ENCODE measurements around the gene SLC11A2. TPM values are rescaled to one million over a fixed set of nuclear protein-coding genes. Genes with fewer than 3 reads are reported as not detected.

Gene SLC11A2
- total and polyA plus RNA-seq, 2 of the 4 experiments (the other 2 are of a cell fraction), result 28.0 to 45.3 TPM

DNA sequence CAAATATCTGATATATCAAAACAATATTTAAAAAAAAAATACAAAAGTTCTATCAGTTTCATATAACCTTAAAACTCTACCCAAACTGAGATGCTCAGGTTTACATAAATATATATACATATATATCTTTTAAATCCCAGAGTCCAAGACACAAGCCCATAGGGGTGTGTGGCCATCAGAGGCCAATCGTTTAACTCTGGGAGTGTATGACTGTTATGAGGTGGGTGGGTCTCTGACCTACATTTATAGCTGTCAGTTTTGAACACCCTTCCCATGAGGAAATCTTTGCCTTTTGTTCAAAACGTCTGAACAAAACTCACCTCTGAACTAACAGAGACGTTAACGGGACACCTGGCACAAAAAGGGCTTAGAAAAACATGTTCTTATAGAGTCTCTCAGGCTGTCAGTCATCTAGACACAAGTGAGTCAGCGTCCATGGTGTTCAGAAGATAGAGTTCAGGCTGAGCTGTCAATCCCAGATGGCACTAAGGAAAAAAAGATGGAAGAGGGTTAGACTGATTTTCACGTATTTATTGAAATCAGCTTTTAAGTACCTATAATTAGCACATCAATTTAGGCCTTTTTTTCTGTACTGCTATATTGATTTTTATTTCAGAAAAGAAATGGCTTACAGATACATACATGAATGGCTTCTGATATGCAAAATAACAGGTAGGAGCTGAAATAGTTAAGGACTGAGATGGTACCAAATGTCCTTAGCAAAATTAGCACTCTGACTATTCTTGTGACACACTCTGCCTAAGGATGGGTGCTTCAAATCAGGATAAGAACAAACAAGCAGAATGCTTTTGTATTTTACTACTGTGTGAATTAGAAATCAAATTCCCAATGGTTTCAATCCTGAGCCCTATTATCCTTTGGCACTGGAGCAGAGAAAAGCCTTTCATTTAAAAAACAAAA lies 44.6 kb downstream of the SLC11A2 start:
- dilution Hi-C loops (cut with HindIII; ENCODE audit: low sequenced_read_pairs, unreplicated experiment) (no loop called here), intact Hi-C loops (cut with micrococcal nuclease) (no loop called here), in situ Hi-C loops (cut with MboI; ENCODE audit: low sequenced_read_pairs) (loop anchor here (10.0 to 25.0 kb wide), 2 partner anchors 157 to 494 kb away; no protein-coding TSS in a partner anchor)
- TF ChIP-seq USF2 (IDR thresholded peaks at IDR 0.05; ENCODE audit: low read depth, low read length), result no peak
- no peak for TF ChIP-seq RCOR1 (IDR thresholded peaks at IDR 0.05; ENCODE audit: insufficient replicate concordance, low read length)
- TF ChIP-seq RFX5 (IDR thresholded peaks at IDR 0.05; ENCODE audit: low read depth, low read length), result no peak
- no peak for TF ChIP-seq MAFK (IDR thresholded peaks at IDR 0.05; ENCODE audit: low read depth, low read length)
- no peak for TF ChIP-seq ELK1 (IDR thresholded peaks at IDR 0.05; ENCODE audit: borderline replicate concordance, low read depth, low read length)
- no peak for TF ChIP-seq POLR2A (IDR thresholded peaks at IDR 0.05; ENCODE audit: low read depth, low read length)
- no peak for TF ChIP-seq SMC3 (IDR thresholded peaks at IDR 0.05; ENCODE audit: low read depth, low read length)
- no peak for TF ChIP-seq NFE2L2 (IDR thresholded peaks at IDR 0.05; ENCODE audit: low read depth, low read length)
- no peak for TF ChIP-seq MXI1 (IDR thresholded peaks at IDR 0.05; ENCODE audit: borderline replicate concordance, low read depth, low read length)
- DNase-seq (no peak), ATAC-seq (ENCODE audit: low read depth) (no peak)
- H4K20me1 ChIP-seq (ENCODE audit: insufficient read depth, low read length), result no peaks in the 10 kb centered on the region
- H4K91ac ChIP-seq (ENCODE audit: insufficient read depth, low read depth, low read length), result no peak overlapping the region
- H3K27ac ChIP-seq (ENCODE audit: insufficient read depth, low read length), result no peak overlapping the region
- ChIA-PET CTCF (interaction anchor here (0.5 kb wide), 1 partner anchor 204 kb away, joined by 4 read pairs; no protein-coding TSS in a partner anchor), POLR2A (ENCODE audit: unreplicated experiment) (no interaction called here)
- H2BK20ac ChIP-seq (ENCODE audit: low read depth, low read length), result no peak overlapping the region
- H3K4me2 ChIP-seq (ENCODE audit: low read depth, low read length), result no peak overlapping the region
- no peak overlapping the region for H2AK5ac ChIP-seq (ENCODE audit: low read depth, low read length)
- peaks cover 5% of the 10 kb centered on the region for H3K36me3 ChIP-seq (ENCODE audit: control insufficient read depth, insufficient read depth, low read length)
- no peaks in the 10 kb centered on the region for H3K4me1 ChIP-seq (ENCODE audit: control insufficient read depth, insufficient read depth, low read length)
- no peak overlapping the region for H3K14ac ChIP-seq (replicated peaks; ENCODE audit: low read depth, low read length)
- H3K18ac ChIP-seq (ENCODE audit: low read depth, low read length), result no peak overlapping the region
- H2AFZ ChIP-seq (replicated peaks; ENCODE audit: low read length, poor library complexity), result no peak overlapping the region
- no peak overlapping the region for H3K56ac ChIP-seq (ENCODE audit: extremely low read depth, insufficient read depth, low read length)
- H3K9ac ChIP-seq (ENCODE audit: low read depth, low read length), result no peak overlapping the region
- no peak overlapping the region for H4K8ac ChIP-seq (ENCODE audit: low read depth in 2 of 2, low read length in 2 of 2)
- H3K27me3 ChIP-seq (ENCODE audit: control insufficient read depth, insufficient read depth, low read length), result no peaks in the 10 kb centered on the region
- H2BK5ac ChIP-seq (ENCODE audit: low read depth, low read length, poor library complexity, severe bottlenecking), result no peak overlapping the region
- H2BK120ac ChIP-seq (ENCODE audit: low read depth, low read length), result no peak overlapping the region
- no peak overlapping the region for H2AK9ac ChIP-seq (replicated peaks; ENCODE audit: low read depth, low read length, poor library complexity)
- no peak overlapping the region for H4K5ac ChIP-seq (ENCODE audit: low read depth, low read length)
- no TSS peak for BruUV-seq (replicated peaks)
- no peaks in the 10 kb centered on the region for H3K79me1 ChIP-seq (ENCODE audit: low read depth in 1 of 2, low read length in 2 of 2)
- H3K9me3 ChIP-seq (ENCODE audit: control insufficient read depth, insufficient read depth, low read length), result no peaks in the 10 kb centered on the region
- H2BK15ac ChIP-seq (ENCODE audit: low read depth, low read length), result no peak overlapping the region
- no peak overlapping the region for H3K4me3 ChIP-seq (ENCODE audit: insufficient read depth, low read depth, low read length)
- no peaks in the 10 kb centered on the region for H3K9me1 ChIP-seq (ENCODE audit: insufficient read depth, low read length)
- WGBS, 2 experiments (ENCODE audit: extremely low coverage in 2 of 2, insufficient read length in 1 of 2), result 67% methylated on average over 1 of the region's 6 CpGs; no CpG with 5 or more reads in 1 of the 2 experiments
- no peak overlapping the region for H3K23ac ChIP-seq (ENCODE audit: low read depth, low read length)
- no peak overlapping the region for H3K4ac ChIP-seq (ENCODE audit: low read depth, low read length)
